Measurements from ENCODE around the gene TMEM95. TPM values are rescaled to one million over a fixed set of nuclear protein-coding genes. Genes with fewer than 3 reads are reported as not detected.

The TMEM95 gene, protein sequence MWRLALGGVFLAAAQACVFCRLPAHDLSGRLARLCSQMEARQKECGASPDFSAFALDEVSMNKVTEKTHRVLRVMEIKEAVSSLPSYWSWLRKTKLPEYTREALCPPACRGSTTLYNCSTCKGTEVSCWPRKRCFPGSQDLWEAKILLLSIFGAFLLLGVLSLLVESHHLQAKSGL
- polyA plus RNA-seq (2011; rRNA removed) (not detected in 2 replicates), polyA minus RNA-seq (2011; rRNA and poly(A)+ RNA removed) (not detected in 2 replicates)

DNA sequence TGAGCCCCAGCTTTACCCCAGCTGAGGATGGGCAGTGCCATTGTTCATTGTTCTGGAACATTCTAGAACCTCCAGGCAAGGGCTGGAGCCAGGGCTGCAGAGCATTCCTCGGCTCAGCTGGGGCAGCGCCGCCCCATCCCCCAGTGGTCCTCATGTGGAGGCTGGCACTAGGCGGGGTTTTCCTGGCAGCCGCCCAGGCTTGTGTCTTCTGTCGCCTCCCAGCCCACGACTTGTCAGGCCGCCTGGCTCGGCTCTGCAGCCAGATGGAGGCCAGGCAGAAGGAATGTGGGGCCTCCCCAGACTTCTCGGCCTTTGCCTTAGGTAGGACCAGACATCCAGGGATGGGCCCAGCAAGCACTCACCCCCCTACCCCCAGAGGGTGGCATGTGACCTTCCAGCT, at the start of gene TMEM95:
Gene TMEM95 (plus strand): TSS at position 104 of the 400 bp plus-strand sequence. CDS start 49 bp downstream, at position 153.
- ChIA-PET CTCF (interaction anchor here (1.0 to 4.8 kb wide), 13 partner anchors 8 to 332 kb away, joined by 3 to 45 read pairs (median 17); partner anchors contain the start of genes SENP3, TMEM102, TMEM256 and TP53), POLR2A (no interaction called here)
- no peaks in the 10 kb centered on the region for H3K27me3 ChIP-seq (ENCODE audit: control insufficient read depth, insufficient read depth, low read length)
- H3K36me3 ChIP-seq (ENCODE audit: control insufficient read depth, insufficient read depth, low read length) = no peaks in the 10 kb centered on the region
- no peak for DNase-seq (ENCODE audit: low read depth)
- peak within 1 kb of the TSS; percentile 8; the same call in 1 of the 2 replicates for H3K4me3 ChIP-seq (ENCODE audit: low read depth, low read length)
- TF ChIP-seq, protein P1, sequence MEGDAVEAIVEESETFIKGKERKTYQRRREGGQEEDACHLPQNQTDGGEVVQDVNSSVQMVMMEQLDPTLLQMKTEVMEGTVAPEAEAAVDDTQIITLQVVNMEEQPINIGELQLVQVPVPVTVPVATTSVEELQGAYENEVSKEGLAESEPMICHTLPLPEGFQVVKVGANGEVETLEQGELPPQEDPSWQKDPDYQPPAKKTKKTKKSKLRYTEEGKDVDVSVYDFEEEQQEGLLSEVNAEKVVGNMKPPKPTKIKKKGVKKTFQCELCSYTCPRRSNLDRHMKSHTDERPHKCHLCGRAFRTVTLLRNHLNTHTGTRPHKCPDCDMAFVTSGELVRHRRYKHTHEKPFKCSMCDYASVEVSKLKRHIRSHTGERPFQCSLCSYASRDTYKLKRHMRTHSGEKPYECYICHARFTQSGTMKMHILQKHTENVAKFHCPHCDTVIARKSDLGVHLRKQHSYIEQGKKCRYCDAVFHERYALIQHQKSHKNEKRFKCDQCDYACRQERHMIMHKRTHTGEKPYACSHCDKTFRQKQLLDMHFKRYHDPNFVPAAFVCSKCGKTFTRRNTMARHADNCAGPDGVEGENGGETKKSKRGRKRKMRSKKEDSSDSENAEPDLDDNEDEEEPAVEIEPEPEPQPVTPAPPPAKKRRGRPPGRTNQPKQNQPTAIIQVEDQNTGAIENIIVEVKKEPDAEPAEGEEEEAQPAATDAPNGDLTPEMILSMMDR (IDR thresholded peaks at IDR 0.05; ENCODE audit: insufficient read depth, low read depth, low read length) = 0 out of 2 replicates have a peak, but pooled peaks have one; percentile 6

DNA sequence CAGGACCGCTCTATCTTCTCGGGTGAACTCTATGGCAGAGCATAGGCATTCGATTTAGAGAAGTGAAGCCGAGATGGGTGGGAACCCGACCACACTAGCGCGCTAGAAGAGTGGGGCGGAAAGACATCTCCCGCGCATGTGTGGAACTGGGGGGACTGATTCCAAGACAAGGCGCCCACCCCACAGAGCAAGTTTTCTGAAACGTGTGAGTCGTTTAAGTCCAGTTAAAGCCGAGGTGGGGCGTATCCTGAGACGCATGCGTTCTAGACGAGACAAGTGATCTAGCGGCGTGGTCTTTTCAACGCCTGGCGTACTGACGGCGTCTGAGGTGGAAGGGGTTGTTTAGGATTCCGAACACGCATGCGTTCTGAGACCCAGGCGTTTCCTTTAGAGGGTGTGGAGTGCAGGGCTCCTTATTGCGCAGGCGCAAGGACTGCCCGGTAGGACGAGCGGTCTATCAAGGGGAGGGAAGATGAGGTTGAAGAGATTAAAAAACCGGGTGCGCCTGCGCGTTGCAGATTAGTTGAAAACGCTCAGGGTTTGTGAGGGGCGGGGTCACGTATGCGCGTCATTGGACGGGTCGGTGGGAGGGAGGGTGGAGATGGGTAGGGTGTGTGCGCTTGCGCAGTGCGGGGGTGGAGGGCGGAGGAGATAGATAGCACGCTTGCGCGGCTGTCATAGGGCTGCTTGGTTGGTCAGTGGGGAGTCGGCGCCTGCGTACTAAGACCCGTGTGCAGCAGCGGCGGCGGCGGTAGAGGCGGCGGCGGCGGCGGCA, 47.9 kb upstream of the TMEM95 start, which contains the start of gene EIF5A:
Gene EIF5A (plus strand): TSS at position 718 of the 775 bp plus-strand sequence. CDS start 2,008 bp downstream, outside the sequence.
- peak within 1 kb of the TSS; percentile 71 for H3K4me3 ChIP-seq (ENCODE audit: low read depth, low read length)
- DNase-seq (ENCODE audit: low read depth) = peak; percentile 100
- ChIA-PET CTCF (interaction anchor here (1.3 to 2.2 kb wide), 2 partner anchors 11 to 87 kb away, joined by 3 to 15 read pairs; partner anchors contain the start of genes ACADVL and DLG4), POLR2A (no interaction called here)
- TF ChIP-seq, protein P1 (IDR thresholded peaks at IDR 0.05; ENCODE audit: insufficient read depth, low read depth, low read length) = no peak
- peaks cover 19% of the 10 kb centered on the region for H3K36me3 ChIP-seq (ENCODE audit: control insufficient read depth, insufficient read depth, low read length)
- H3K27me3 ChIP-seq (ENCODE audit: control insufficient read depth, insufficient read depth, low read length) = no peaks in the 10 kb centered on the region; the same call in 1 of the 2 replicates

DNA sequence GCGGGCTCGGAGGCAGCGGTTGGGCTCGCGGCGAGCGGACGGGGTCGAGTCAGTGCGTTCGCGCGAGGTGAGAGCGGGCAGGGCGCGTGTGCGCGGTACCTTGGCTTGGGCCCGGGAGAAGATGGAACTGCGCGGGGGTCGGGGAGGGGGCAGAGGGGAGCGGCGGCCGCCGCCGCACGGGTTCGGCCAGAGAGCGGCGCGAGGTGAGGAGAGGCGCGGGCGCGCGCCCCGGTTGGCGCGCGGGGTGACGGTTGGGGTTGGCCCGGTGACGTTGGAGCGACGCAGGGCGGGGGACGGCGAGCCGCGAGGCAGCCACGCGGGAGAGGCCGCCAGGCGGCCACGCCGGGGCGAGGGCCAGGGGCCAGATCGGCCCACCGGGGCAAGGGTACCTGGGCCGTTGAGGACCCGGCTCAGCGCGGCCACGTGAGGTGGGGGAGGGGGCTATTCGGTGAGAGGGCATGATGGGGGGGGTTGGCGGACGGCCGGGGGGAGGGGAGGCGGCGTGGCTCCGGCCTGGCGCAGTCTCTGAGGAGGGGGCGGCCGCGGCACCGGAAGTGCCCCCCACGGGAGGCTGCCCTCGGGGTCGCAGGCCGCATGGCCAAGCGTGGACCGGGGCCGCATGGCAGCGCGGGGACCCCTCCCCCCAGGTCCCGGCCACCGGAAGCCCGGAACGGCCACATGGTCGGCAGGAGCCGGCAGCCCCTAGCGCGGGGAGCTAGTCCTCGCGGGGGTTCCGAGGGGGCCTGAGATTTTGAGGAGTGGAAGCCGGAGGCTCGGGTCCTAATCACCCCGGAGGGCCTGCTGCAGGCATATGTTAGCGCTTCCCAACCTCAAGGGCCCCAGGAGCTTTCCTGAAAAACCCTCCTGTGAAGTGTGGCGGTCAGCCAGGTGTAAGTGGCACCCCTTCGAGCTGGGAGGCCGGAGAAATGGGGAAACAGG, 47.0 kb upstream of the TMEM95 start:
- H3K4me3 ChIP-seq (ENCODE audit: low read depth, low read length) = peak overlapping the region; percentile 71
- ChIA-PET POLR2A (no interaction called here), CTCF (interaction anchor here (0.6 to 1.6 kb wide), 2 partner anchors 12 to 65 kb away, joined by 3 to 7 read pairs; partner anchors contain the start of gene GABARAP)
- H3K27me3 ChIP-seq (ENCODE audit: control insufficient read depth, insufficient read depth, low read length) = no peaks in the 10 kb centered on the region
- TF ChIP-seq, protein P1 (IDR thresholded peaks at IDR 0.05; ENCODE audit: insufficient read depth, low read depth, low read length) = no peak
- H3K36me3 ChIP-seq (ENCODE audit: control insufficient read depth, insufficient read depth, low read length) = peaks cover 26% of the 10 kb centered on the region
- DNase-seq (ENCODE audit: low read depth) = no peak

DNA sequence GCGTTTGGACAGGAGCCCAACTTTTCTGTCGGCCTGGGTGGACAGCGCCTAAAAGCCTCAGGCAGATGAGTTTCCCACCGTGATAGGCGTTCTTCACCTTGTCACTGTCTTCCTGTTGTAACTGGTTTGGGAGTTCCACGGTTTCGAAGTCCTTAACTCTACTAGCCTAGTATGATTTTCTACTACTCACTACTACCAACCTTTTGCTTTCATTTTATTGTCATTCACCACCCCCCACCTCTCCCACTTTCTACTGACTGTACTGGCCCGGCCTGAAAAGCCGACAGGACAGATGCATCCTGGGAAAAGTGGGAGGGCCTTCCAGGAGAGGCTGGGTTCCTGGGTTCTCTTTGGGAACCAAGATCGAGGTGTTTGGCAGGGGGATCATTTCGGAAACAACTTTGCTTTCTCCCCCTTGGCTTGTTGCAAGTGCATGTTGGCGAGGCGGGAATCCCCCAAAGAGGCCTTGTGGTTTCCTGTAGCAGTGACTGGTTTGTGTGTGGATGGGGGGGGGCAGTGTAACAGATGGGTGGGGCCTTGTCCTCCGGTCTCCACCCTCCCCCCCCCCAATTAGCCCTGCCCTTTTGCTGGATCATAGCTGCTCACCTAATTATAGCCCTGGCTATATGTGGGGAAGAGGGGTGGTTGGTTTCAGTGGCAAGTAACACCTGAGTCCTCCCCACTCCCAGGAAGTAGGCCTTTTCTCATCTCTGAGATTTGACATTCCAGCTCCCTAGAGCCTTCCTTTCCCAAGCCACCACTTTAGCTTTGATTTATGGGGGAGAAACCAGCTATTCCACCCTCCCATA, 46.1 kb upstream of the TMEM95 start:
- CTCF ChIA-PET = interaction anchor here (0.6 to 1.6 kb wide), 7 partner anchors 13 to 66 kb away, joined by 3 to 7 read pairs (median 3); partner anchors contain the start of genes GABARAP, NEURL4 and SLC2A4
- TF ChIP-seq, protein P1 (IDR thresholded peaks at IDR 0.05; ENCODE audit: insufficient read depth, low read depth, low read length) = no peak
- DNase-seq (ENCODE audit: low read depth) = peak; percentile 38

More for the DNA sequence above, 46.1 kb upstream of the TMEM95 start:
- POLR2A ChIA-PET = no interaction called here
- H3K4me3 ChIP-seq (ENCODE audit: low read depth, low read length) = peak overlapping the region; percentile 71
- H3K27me3 ChIP-seq (ENCODE audit: control insufficient read depth, insufficient read depth, low read length) = no peaks in the 10 kb centered on the region
- H3K36me3 ChIP-seq (ENCODE audit: control insufficient read depth, insufficient read depth, low read length) = peaks cover 33% of the 10 kb centered on the region
